ENCODE measurements around the gene MYADML2. TPM values are rescaled to one million over a fixed set of nuclear protein-coding genes. Genes with fewer than 3 reads are reported as not detected.
A peak's percentile ranks its signal among the peaks of the same experiment; 100 is the strongest.

The MYADML2 gene
- total RNA-seq, 2 experiments from 2014 or later: not detected

DNA sequence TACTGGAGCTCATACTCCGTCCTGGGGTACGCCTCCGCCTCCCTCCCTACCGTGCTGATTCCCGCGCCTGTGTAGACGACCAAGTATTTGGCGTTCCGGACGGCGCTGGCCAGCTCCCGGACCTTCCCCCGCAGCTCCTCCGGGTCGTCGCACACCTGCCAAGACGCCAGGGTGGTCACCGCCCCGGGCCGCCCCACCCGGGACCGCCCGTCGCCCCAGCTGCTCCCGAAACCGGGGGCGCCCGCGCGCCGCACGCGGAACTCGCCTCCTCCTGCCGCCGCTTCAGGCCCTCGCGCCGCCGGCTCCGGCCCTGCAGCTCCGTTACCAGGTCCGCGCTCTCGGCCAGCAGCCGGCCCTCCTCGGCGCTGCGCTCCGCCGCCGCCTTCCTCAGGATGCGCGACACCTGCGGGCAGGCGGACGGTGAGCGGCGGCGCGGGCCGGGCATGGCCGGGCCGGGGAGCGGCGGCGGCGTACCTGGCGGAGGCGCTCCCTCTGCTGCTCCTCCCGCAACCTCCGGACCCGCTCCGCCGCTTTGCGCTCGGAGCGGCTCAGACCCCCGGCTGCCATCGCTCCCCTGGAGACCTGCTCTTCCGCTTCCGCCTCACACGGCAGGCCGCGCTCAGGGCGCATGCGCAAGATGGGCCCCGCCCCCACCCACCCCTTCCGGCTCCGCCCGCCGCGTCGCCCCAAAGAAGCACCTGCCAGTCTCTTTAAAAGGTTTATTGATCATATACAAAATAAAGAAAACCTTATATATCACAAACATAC is 29.3 kb downstream of the MYADML2 start, which contains the start of gene SIRT7:
Gene SIRT7, minus strand, starts transcription at position 612 of the 768 bp plus-strand sequence. Its CDS starts 45 bp downstream, at position 567.
- Mint-ChIP-seq H3K36me3 (peaks cover 29% of the 10 kb centered on the region), H3K27me3 (no peaks in the 10 kb centered on the region), H3K9me3 (ENCODE audit: low read depth) (no peaks in the 10 kb centered on the region), H3K4me3 (peak within 1 kb of the TSS; percentile 78), H3K4me1 (peaks cover 28% of the 10 kb centered on the region), H3K27ac (peak within 1 kb of the TSS; percentile 82)
- CTCF ChIA-PET: interaction anchor here (0.9 to 4.2 kb wide), 6 partner anchors 9 to 120 kb away, joined by 3 to 26 read pairs (median 5); partner anchors contain the start of genes DCXR and MAFG
- DNase-seq (peak; percentile 86), ATAC-seq (peak; percentile 89)

DNA sequence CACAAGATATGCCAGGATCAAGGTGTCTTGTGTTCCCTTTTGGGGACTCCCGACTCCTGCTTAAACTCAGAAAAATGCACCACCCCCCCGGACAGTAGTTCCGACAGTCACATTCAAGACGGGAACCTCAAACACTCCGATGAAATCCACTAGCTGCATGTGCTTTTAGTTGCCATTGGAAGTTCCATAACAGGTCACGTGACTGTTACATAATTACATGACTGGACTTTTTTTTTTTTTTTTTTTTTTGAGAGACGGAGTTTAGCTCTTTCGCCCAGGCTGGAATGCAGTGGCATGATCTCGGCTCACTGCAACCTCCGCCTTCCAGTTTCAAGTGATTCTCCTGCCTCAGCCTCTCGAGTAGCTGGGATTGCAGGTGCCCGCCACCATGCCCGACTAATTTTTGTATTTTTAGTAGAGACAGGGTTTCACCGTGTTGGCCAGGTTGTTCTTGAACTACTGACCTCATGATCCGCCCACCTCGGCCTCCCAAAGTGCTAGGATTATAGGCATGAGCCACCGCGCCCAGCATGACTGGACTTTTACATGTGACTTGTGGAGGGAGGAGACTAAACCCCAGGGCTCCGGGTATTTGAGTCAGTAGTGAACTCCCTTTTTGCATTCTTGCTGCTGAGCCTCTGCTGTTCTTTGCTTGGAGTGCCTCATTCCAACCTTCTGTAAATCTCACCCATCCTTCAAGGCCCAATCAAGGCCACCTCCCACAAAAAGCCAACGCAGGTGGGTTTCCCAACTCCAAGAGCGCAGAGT is 30.6 kb downstream of the MYADML2 start:
- no peak for ATAC-seq
- H3K9me3 Mint-ChIP-seq (ENCODE audit: low read depth): no peaks in the 10 kb centered on the region
- H3K36me3 Mint-ChIP-seq: peaks cover 32% of the 10 kb centered on the region
- H3K4me3 Mint-ChIP-seq: peak overlapping the region; percentile 78
- peaks cover 30% of the 10 kb centered on the region for H3K4me1 Mint-ChIP-seq
- DNase-seq: no peak
- CTCF ChIA-PET: interaction anchor here (1.0 to 4.2 kb wide), 4 partner anchors 11 to 47 kb away, joined by 3 to 26 read pairs (median 6); partner anchors contain the start of gene MAFG
- H3K27me3 Mint-ChIP-seq: no peaks in the 10 kb centered on the region
- peak overlapping the region; percentile 37 for H3K27ac Mint-ChIP-seq

DNA sequence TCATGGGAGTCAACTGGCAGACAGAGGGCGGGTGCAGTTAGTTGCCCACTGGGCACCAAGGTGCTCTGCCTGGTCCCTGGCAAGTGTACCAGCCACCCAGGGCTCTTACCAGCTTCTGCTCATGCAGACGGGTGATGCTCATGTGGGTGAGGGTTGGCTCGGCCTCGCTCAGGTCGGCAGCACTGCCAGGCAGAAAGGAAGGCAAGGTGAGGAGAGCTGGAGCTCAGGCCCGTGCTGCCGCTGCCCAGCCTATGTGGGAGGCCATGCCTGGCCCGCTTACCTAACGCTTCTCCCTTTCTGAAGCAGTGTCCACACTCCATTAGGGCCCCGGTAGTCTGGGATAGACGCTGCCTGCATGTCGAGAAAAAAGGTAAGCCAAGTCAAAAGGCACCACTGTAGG is 31.7 kb downstream of the MYADML2 start:
- ATAC-seq (no peak), DNase-seq (no peak)
- Mint-ChIP-seq H3K27ac (no peak overlapping the region), H3K4me1 (peaks cover 33% of the 10 kb centered on the region), H3K4me3 (peak overlapping the region; percentile 17), H3K36me3 (peaks cover 34% of the 10 kb centered on the region), H3K27me3 (no peaks in the 10 kb centered on the region), H3K9me3 (ENCODE audit: low read depth) (no peaks in the 10 kb centered on the region)
- CTCF ChIA-PET: interaction anchor here (4.2 kb wide), 1 partner anchor 12 kb away, joined by 26 read pairs; the partner anchor contains the start of gene MAFG

DNA sequence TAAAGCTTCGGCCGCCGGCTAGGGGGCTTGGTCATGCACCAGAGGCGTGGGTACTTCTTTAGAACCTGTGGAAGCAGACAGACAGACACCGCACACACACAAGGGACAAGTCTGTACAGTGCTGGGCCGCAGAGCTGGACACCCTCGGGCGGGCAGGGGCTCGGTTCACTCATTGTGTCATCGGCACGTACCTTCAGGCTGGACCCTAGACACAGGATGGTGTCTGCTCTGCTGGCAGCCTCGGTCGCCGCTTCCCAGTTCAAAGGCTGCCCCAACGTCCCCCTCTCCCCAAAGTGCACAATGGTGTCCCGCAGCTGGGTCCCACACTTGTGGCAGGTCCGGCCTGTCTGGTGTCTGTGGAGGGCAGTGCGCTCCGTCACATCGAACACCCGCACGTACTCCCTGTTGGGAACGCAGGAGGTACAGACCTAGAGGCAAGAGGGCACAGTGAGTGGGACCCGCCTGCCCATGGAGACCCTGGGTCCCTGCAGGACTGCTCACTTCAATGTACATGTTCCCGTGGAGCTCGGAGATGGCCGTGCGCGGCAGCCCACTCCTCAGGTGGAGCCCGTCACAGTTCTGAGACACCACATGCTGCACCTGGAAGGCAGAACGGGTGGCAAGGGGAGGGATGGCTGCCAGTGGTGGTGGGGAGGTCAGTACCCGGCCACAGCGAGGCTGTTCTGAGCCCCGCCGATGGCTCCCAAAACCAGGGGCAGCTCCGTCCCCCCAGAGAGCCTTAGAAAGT is 32.8 kb downstream of the MYADML2 start:
- DNase-seq (no peak), ATAC-seq (no peak)
- no peak overlapping the region for H3K4me3 Mint-ChIP-seq
- H3K27me3 Mint-ChIP-seq: no peaks in the 10 kb centered on the region
- no peak overlapping the region for H3K27ac Mint-ChIP-seq
- CTCF ChIA-PET: interaction anchor here (0.6 to 4.2 kb wide), 3 partner anchors 13 to 292 kb away, joined by 3 to 26 read pairs (median 3); partner anchors contain the start of genes MAFG and PYCR1
- H3K9me3 Mint-ChIP-seq (ENCODE audit: low read depth): no peaks in the 10 kb centered on the region
- H3K36me3 Mint-ChIP-seq: peaks cover 34% of the 10 kb centered on the region
- peaks cover 37% of the 10 kb centered on the region for H3K4me1 Mint-ChIP-seq

DNA sequence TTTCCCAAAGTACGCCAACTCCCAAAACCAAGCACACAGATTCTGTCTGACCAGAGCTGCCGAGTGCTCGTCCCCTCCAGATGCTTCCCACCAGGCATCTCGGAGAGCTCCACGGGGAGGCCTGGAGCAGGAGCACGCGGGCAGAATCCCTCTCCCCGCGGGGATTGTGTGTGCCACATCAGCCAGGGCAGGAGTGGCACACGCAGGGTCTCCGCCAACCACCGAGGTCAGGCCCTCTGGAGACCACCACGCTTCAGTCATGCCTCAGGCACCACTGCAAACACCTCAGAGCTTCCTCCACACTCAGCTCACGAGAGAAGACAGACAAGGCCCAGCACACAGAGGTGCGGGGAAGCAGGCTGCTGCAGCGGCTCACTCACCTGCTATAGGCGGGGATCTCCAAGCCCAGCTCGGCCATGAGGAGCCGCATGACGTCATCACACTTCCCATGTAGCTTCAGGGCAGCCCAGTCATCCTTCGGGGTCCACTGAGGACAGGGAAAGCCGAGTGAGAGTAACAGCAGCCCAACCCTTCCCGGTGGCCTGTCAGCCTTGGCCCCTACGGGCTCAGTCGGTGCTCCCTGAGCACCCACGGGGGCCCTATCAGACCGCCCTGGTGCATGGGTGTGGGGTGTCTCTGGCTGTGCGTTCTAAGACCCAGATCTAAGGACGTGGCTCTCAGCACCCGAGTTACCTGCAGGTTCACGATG is 33.5 kb downstream of the MYADML2 start:
- Mint-ChIP-seq H3K4me1 (peaks cover 33% of the 10 kb centered on the region), H3K27me3 (no peaks in the 10 kb centered on the region), H3K9me3 (ENCODE audit: low read depth) (no peaks in the 10 kb centered on the region), H3K4me3 (no peak overlapping the region), H3K27ac (no peak overlapping the region), H3K36me3 (peaks cover 34% of the 10 kb centered on the region)
- DNase-seq: no peak
- ATAC-seq: no peak
- CTCF ChIA-PET: interaction anchor here (0.6 to 4.2 kb wide), 5 partner anchors 13 to 293 kb away, joined by 3 to 26 read pairs (median 3); partner anchors contain the start of genes MAFG and PYCR1

DNA sequence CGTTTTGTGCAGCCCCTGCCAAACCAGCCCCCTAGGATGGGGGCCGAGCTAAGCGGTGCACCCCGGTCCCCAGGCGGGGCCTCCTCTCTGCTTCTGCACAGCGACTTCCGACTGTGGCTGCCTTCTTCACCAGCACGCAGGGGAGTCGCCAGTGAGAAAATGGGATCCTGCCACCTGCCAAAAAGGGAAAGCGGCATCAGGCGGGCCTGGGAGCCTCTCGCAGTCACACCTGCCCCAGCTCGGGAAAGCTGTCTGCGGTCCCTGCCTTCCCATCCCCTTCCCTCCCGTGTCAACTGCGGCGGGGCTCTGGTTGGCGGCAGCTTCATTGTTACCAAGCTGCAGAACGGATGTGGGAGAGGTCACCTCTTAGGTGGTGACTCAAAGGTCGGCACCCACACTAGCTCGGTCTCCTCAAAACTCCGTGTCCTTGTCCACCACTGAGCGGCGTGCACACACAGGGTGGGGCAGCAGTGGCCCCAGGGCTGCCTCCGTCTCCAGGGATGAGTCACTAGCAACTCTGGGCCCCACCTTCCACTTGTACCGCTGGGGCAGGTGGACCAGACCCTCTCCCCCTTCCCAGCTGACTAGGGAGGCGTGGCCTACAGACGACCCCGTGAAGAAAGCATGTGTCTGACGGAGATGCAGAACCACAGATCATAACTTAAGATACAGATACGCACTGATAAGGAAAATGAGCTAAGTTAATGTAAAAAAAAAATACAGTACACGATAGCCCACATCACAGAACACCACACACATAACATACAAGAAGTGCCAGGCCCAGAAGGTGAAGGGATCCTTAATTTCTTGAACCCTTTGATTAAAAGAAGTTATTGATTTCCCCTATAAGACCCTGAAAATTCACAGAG is 34.4 kb downstream of the MYADML2 start:
- Mint-ChIP-seq H3K27ac (no peak overlapping the region), H3K36me3 (peaks cover 32% of the 10 kb centered on the region), H3K4me3 (no peak overlapping the region), H3K9me3 (ENCODE audit: low read depth) (no peaks in the 10 kb centered on the region), H3K27me3 (no peaks in the 10 kb centered on the region), H3K4me1 (peaks cover 28% of the 10 kb centered on the region)
- DNase-seq: no peak
- ATAC-seq: no peak
- CTCF ChIA-PET: interaction anchor here (0.9 to 1.0 kb wide), 3 partner anchors 14 to 107 kb away, joined by 3 to 4 read pairs (median 3); partner anchors contain the start of gene MAFG

DNA sequence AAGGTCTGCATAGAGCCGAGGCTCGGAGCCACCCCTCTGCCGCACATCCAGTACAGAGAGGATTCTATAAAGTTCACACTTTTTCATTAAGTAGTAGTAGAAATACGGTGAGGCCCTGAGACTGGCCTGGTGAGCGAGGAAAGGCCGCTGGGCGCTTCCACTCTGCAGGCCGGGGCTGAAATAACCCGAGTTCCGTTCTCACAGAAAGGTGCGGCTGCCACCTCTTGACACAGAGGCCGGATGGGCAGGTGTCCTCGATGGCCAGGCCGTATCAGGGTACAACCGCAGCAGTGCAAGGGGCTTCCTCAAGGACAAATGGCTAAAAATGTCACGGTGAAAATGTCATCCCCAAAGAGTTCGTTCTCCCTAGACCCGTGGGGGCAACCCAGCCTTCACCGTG is 35.1 kb downstream of the MYADML2 start:
- peaks cover 23% of the 10 kb centered on the region for H3K4me1 Mint-ChIP-seq
- peak overlapping the region; percentile 24 for H3K4me3 Mint-ChIP-seq
- peaks cover 32% of the 10 kb centered on the region for H3K36me3 Mint-ChIP-seq
- ATAC-seq: no peak
- no peak overlapping the region for H3K27ac Mint-ChIP-seq
- no peaks in the 10 kb centered on the region for H3K9me3 Mint-ChIP-seq (ENCODE audit: low read depth)
- CTCF ChIA-PET: interaction anchor here (0.9 kb wide), 1 partner anchor 15 kb away, joined by 3 read pairs; the partner anchor contains the start of gene MAFG
- H3K27me3 Mint-ChIP-seq: no peaks in the 10 kb centered on the region
- DNase-seq: no peak

DNA sequence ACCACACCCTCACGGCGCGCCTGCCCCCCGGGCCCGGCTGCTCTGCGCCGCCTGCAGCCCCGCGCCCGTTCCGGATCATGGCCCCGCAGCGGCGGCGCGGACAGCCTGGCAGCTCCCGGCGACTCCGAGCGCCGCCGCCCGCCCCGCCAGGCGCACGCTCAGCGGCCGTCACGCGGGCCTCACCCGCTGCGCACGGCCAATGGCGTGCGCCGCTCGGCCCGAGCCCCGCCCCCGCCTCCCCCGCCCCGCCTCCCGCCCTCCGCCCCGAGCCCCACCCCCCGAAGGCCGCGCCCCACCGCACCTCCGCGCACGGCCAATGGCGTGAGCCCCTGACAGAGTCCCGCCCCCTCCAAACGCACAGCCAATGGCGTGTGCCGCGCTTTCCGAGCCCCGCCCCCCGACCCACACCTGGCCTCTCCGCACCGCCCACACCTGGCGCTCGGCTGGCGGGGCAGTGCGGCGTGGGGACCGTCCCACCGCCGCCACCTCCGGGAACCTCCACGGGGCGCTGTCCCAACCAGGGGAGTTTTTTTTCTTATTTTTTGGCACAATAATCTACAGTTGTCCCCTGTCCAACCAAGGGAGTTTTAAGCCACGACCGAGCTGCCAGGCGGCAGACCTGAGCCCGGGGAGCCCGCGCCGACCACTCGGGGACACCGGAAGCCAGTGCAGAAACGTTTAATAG is 35.6 kb downstream of the MYADML2 start, which contains the start of gene PCYT2:
Gene PCYT2, minus strand, starts transcription at position 123 of the 685 bp plus-strand sequence. Its CDS starts 44 bp downstream, at position 79.
- CTCF ChIA-PET: no interaction called here
- ATAC-seq (peak; percentile 92), DNase-seq (peak; percentile 94)
- no peaks in the 10 kb centered on the region for H3K9me3 Mint-ChIP-seq (ENCODE audit: low read depth)
- H3K27ac Mint-ChIP-seq: peak within 1 kb of the TSS; percentile 70
- peak within 1 kb of the TSS; percentile 83 for H3K4me3 Mint-ChIP-seq
- peaks cover 30% of the 10 kb centered on the region for H3K36me3 Mint-ChIP-seq
- peaks cover 18% of the 10 kb centered on the region for H3K4me1 Mint-ChIP-seq
- H3K27me3 Mint-ChIP-seq: no peaks in the 10 kb centered on the region

DNA sequence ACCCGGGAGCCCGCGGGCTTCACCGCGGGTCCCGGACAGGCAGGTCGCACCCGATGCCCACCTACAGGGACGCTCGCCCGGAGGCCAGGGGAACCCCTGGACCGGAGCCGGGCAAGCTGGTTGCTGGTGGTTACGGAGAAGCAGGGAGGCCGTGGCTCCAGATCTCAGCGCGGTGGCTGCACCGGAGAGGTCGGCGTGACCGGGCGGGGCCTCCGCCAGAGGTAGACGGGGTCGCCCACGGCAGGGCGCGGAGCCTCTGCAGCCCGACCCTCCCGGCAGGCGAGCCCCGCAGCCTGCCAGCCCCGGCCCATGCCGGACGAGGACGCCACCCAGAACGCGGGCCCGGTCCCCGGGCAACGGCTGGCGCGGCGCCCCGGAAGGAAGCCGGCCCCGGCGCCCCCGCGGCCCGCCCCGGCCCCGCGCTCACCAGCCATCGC is 36.2 kb downstream of the MYADML2 start:
- Mint-ChIP-seq H3K36me3 (peaks cover 27% of the 10 kb centered on the region), H3K27me3 (no peaks in the 10 kb centered on the region), H3K9me3 (ENCODE audit: low read depth) (no peaks in the 10 kb centered on the region), H3K4me3 (peak overlapping the region; percentile 83), H3K4me1 (peaks cover 14% of the 10 kb centered on the region), H3K27ac (peak overlapping the region; percentile 70)
- ATAC-seq (peak; percentile 52), DNase-seq (no peak)
- CTCF ChIA-PET: no interaction called here

DNA sequence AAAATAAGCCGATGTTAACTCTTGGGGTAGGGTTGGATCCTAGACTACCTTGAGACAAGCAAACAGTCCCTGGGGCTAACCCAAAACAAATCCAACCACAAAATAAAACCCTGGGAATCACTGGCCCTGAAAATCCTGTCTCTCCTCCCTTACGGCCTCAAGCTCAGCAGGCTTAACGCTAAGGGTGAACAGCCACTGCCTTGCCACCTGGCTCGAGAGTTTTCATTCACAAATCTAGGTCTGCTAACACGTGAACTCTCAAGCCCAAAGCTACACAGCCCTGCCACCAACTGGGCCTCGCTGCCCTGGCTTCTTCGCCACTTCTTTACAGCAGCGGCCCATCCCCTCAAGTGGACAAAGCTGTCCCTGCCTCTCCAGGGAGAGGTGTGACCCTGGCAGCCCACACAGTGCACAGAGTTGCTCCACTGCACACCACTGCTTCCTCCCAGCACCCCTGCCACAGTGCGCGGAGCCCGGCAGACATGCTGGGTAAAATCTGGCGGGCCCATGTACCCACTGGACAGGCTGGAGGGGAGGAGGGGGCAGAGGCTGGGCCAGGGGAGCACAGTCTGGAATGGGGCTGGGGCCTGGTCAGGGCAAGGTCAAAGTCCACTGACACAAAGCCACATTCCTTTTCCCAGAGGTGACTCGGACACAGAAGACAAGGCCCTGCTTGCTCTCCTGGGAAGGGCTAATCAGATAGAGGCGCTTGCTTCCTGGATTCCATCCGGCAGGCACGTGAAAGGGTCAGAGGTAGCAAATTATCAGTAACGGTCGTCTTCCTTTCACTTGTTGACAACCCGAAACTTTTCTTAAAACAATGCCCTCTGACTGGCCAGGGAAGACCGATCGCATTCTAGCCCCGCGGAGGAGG is 36.8 kb downstream of the MYADML2 start:
- Mint-ChIP-seq H3K9me3 (ENCODE audit: low read depth) (no peaks in the 10 kb centered on the region), H3K4me3 (peak overlapping the region; percentile 83), H3K27me3 (no peaks in the 10 kb centered on the region), H3K36me3 (peaks cover 21% of the 10 kb centered on the region), H3K27ac (peak overlapping the region; percentile 70), H3K4me1 (peaks cover 12% of the 10 kb centered on the region)
- CTCF ChIA-PET: interaction anchor here (1.2 to 1.4 kb wide), 2 partner anchors 12 to 41 kb away, joined by 3 read pairs; no protein-coding TSS in a partner anchor
- DNase-seq (no peak), ATAC-seq (no peak)

All from activated CD8-positive, alpha-beta memory T cell treated with anti-CD3 and anti-CD28 coated beads, Interleukin-2, amount 10 ng/mL, durations not matched to agents 7 days and 5 days (primary cell).